ENCODE results near the gene CACNG7.

The CACNG7 gene

DNA sequence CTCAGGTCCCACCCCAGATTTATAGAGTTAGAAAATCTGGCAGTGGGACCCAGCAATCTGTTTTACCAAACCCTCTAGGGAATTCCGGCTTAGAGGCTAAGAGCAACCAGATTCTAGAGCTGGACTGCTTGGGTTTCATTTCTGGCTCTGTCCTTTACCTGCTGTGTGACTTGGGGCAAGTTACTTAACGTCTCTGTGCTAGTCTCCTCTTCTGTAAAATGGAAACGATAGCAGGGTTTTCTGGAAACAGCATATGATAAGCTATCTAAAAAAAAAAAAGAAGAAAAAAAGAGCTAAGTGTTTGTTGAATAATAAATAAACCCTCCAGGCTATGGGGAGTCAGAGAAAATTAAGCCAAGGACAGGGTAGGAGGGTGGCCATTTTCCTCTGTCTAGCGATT is 11.6 kb upstream of the CACNG7 start:
- Histone ChIP-seq H2AFZ (ENCODE audit: low read depth, low read length) (no peak overlapping the region), H2BK15ac (ENCODE audit: low read depth, poor library complexity, severe bottlenecking) (no peak overlapping the region), H2AK5ac (ENCODE audit: low read length, severe bottlenecking) (no peak overlapping the region), H4K8ac (ENCODE audit: low read length) (no peak overlapping the region), H3K4me3 (ENCODE audit: insufficient read depth in 1 of 2, low read depth in 1 of 2, low read length in 2 of 2) (no peak overlapping the region), H3K18ac (ENCODE audit: low read depth in 1 of 2, low read length in 2 of 2) (no peak overlapping the region), H3K27me3 (ENCODE audit: control insufficient read depth in 1 of 2, insufficient read depth in 1 of 2, low read length in 2 of 2) (peaks cover 22 to 45% of the 10 kb centered on the region in 2 experiments), H3K36me3 (ENCODE audit: control insufficient read depth in 1 of 2, insufficient read depth in 2 of 2, low read depth in 1 of 2, low read length in 2 of 2) (no peaks in the 10 kb centered on the region), H3K14ac (ENCODE audit: low read length in 2 of 2) (no peak overlapping the region), H2BK5ac (ENCODE audit: low read depth, low read length, poor library complexity, severe bottlenecking) (no peak overlapping the region), H3K4me2 (ENCODE audit: low read length, poor library complexity, severe bottlenecking) (no peak overlapping the region), H3K4ac (ENCODE audit: low read depth in 1 of 2, low read length in 2 of 2) (no peak overlapping the region), H3K9ac (ENCODE audit: low read length) (no peak overlapping the region), H3K9me3 (ENCODE audit: control insufficient read depth, low read length) (no peaks in the 10 kb centered on the region), H2BK120ac (ENCODE audit: low read depth, low read length) (no peak overlapping the region), H3K27ac (ENCODE audit: low read length, poor library complexity, severe bottlenecking) (no peak overlapping the region), H3K4me1 (ENCODE audit: control insufficient read depth, insufficient read depth, low read depth, low read length) (peaks cover 5% of the 10 kb centered on the region), H4K91ac (ENCODE audit: low read length) (no peak overlapping the region), H3K23ac (ENCODE audit: low read length in 2 of 2) (no peak overlapping the region), H3K79me1 (replicated peaks; ENCODE audit: low read length, poor library complexity, severe bottlenecking) (no peaks in the 10 kb centered on the region), H2BK12ac (ENCODE audit: low read length in 2 of 2) (no peak overlapping the region)
- no peak for DNase-seq
- 44% methylated on average over 3 of the region's 4 CpGs for WGBS

DNA sequence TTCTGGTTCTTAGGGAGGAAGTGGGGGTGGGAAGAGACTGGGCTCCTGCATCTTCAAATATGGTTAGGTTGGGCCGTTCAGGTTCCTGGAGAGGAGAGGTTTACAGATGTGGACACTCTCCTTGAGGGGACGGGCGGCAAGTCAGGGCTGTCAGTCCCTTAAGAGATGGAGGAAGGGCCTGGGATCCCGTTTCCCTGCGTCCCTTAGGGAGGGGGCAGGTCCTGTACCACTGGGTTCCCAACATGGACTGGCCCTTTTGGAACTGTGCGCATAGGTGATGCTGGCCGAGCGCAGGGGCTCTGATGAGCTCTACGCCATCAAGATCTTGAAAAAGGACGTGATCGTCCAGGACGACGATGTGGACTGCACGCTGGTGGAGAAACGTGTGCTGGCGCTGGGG is 10.9 kb upstream of the CACNG7 start:
- WGBS = 10% methylated on average over 16 of the region's 16 CpGs

DNA sequence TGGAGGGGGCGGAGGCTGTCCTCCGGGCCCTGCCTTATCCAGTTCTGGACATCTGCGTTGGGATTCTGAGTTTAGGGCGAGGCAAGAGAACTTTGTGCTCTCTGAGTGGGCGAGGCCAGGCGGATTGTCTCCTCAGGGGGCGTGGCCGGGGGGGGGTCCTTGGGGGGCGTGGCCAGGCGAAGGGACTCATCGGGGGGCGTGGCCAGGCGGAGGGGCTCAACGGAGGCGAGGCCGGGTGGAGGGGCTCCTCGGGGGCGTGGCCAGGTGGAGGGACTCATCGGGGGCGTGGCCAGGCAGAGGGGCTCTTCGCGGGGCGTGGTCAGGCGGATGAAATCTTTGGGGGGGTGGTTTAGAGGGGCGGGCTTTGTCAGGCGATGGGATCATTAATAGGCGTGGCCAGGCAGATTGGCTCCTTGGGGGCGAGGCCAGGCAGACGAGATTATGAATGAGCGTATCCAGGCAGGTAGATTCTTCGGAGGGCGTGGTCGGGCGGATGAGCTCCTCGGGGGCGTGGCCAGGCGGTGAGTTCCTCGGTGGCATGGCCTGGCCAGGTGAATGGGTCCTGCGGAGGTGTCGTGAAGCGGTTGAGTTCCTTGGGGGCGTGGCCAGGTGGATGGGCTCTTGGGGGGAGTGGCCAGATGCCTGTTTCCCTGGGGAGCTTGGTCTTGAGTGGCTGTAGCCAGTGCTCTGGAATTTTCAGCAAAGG is 10.3 kb upstream of the CACNG7 start:
- no peak overlapping the region for H2AK5ac ChIP-seq (ENCODE audit: low read length, severe bottlenecking)
- H2BK15ac ChIP-seq (ENCODE audit: low read depth, poor library complexity, severe bottlenecking) = no peak overlapping the region
- no peak overlapping the region for H3K18ac ChIP-seq (ENCODE audit: low read depth in 1 of 2, low read length in 2 of 2)
- H2BK12ac ChIP-seq (ENCODE audit: low read length in 2 of 2) = no peak overlapping the region
- no peak overlapping the region for H2BK120ac ChIP-seq (ENCODE audit: low read depth, low read length)
- DNase-seq = no peak
- peaks cover 22 to 35% of the 10 kb centered on the region in 2 experiments for H3K27me3 ChIP-seq (ENCODE audit: control insufficient read depth in 1 of 2, insufficient read depth in 1 of 2, low read length in 2 of 2)
- H3K14ac ChIP-seq (ENCODE audit: low read length in 2 of 2) = no peak overlapping the region
- no peaks in the 10 kb centered on the region for H3K36me3 ChIP-seq (ENCODE audit: control insufficient read depth in 1 of 2, insufficient read depth in 2 of 2, low read depth in 1 of 2, low read length in 2 of 2)
- no peak overlapping the region for H4K8ac ChIP-seq (ENCODE audit: low read length)
- no peak overlapping the region for H2BK5ac ChIP-seq (ENCODE audit: low read depth, low read length, poor library complexity, severe bottlenecking)
- H3K4me3 ChIP-seq (ENCODE audit: insufficient read depth in 1 of 2, low read depth in 1 of 2, low read length in 2 of 2) = peak overlapping the region in 1 of 2 experiments; percentile 33
- H2AFZ ChIP-seq (ENCODE audit: low read depth, low read length) = no peak overlapping the region
- H4K91ac ChIP-seq (ENCODE audit: low read length) = no peak overlapping the region
- no peak overlapping the region for H3K4me2 ChIP-seq (ENCODE audit: low read length, poor library complexity, severe bottlenecking)
- no peaks in the 10 kb centered on the region for H3K79me1 ChIP-seq (replicated peaks; ENCODE audit: low read length, poor library complexity, severe bottlenecking)
- no peak overlapping the region for H3K4ac ChIP-seq (ENCODE audit: low read depth in 1 of 2, low read length in 2 of 2)
- no peak overlapping the region for H3K9ac ChIP-seq (ENCODE audit: low read length)
- H3K23ac ChIP-seq (ENCODE audit: low read length in 2 of 2) = no peak overlapping the region
- H3K27ac ChIP-seq (ENCODE audit: low read length, poor library complexity, severe bottlenecking) = no peak overlapping the region
- peaks cover 5% of the 10 kb centered on the region for H3K4me1 ChIP-seq (ENCODE audit: control insufficient read depth, insufficient read depth, low read depth, low read length)
- WGBS = 7% methylated on average over 38 of the region's 42 CpGs
- no peaks in the 10 kb centered on the region for H3K9me3 ChIP-seq (ENCODE audit: control insufficient read depth, low read length)

More for the DNA sequence above, 10.9 kb upstream of the CACNG7 start:
- Histone ChIP-seq H3K23ac (ENCODE audit: low read length in 2 of 2) (peak overlapping the region in 1 of 2 experiments; percentile 83), H4K91ac (ENCODE audit: low read length) (no peak overlapping the region), H3K14ac (ENCODE audit: low read length in 2 of 2) (peak overlapping the region in 1 of 2 experiments; percentile 55), H3K9me3 (ENCODE audit: control insufficient read depth, low read length) (no peaks in the 10 kb centered on the region), H3K9ac (ENCODE audit: low read length) (no peak overlapping the region), H2BK12ac (ENCODE audit: low read length in 2 of 2) (no peak overlapping the region), H2AK5ac (ENCODE audit: low read length, severe bottlenecking) (no peak overlapping the region), H2BK15ac (ENCODE audit: low read depth, poor library complexity, severe bottlenecking) (no peak overlapping the region), H2BK120ac (ENCODE audit: low read depth, low read length) (no peak overlapping the region), H3K18ac (ENCODE audit: low read depth in 1 of 2, low read length in 2 of 2) (no peak overlapping the region), H3K79me1 (replicated peaks; ENCODE audit: low read length, poor library complexity, severe bottlenecking) (no peaks in the 10 kb centered on the region), H3K4me2 (ENCODE audit: low read length, poor library complexity, severe bottlenecking) (no peak overlapping the region), H3K4ac (ENCODE audit: low read depth in 1 of 2, low read length in 2 of 2) (no peak overlapping the region), H4K8ac (ENCODE audit: low read length) (no peak overlapping the region), H3K36me3 (ENCODE audit: control insufficient read depth in 1 of 2, insufficient read depth in 2 of 2, low read depth in 1 of 2, low read length in 2 of 2) (no peaks in the 10 kb centered on the region), H3K4me1 (ENCODE audit: control insufficient read depth, insufficient read depth, low read depth, low read length) (peaks cover 5% of the 10 kb centered on the region), H2AFZ (ENCODE audit: low read depth, low read length) (no peak overlapping the region), H3K4me3 (ENCODE audit: insufficient read depth in 1 of 2, low read depth in 1 of 2, low read length in 2 of 2) (no peak overlapping the region), H3K27me3 (ENCODE audit: control insufficient read depth in 1 of 2, insufficient read depth in 1 of 2, low read length in 2 of 2) (peaks cover 22 to 38% of the 10 kb centered on the region in 2 experiments), H2BK5ac (ENCODE audit: low read depth, low read length, poor library complexity, severe bottlenecking) (no peak overlapping the region), H3K27ac (ENCODE audit: low read length, poor library complexity, severe bottlenecking) (no peak overlapping the region)
- no peak for DNase-seq

DNA sequence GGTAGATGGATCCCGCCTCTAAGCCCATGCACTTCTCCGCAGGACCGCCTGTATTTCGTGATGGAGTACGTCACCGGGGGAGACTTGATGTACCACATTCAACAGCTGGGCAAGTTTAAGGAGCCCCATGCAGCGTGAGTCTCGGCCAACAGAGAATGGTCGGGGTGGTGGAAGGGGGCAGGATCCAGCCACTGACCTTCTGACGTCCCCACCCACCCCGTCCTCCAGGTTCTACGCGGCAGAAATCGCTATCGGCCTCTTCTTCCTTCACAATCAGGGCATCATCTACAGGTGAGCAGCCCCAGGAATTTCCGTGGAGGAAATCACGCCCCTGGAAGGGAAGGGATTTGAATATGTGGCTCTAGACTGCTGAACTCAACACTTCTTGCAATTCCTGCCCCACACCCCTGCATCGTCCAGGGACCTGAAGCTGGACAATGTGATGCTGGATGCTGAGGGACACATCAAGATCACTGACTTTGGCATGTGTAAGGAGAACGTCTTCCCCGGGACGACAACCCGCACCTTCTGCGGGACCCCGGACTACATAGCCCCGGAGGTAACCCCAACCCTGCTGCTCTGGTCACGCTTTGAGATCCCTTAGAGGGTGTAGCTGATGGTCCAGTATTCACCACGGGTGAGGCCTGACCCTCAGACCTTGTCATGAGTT is 8.8 kb upstream of the CACNG7 start:
- H4K91ac ChIP-seq (ENCODE audit: low read length) = no peak overlapping the region
- peaks cover 34 to 45% of the 10 kb centered on the region in 2 experiments for H3K27me3 ChIP-seq (ENCODE audit: control insufficient read depth in 1 of 2, insufficient read depth in 1 of 2, low read length in 2 of 2)
- H2AK5ac ChIP-seq (ENCODE audit: low read length, severe bottlenecking) = no peak overlapping the region
- no peak overlapping the region for H3K4me2 ChIP-seq (ENCODE audit: low read length, poor library complexity, severe bottlenecking)
- no peak overlapping the region for H2BK120ac ChIP-seq (ENCODE audit: low read depth, low read length)
- no peak overlapping the region for H3K4me3 ChIP-seq (ENCODE audit: insufficient read depth in 1 of 2, low read depth in 1 of 2, low read length in 2 of 2)
- no peak overlapping the region for H3K4ac ChIP-seq (ENCODE audit: low read depth in 1 of 2, low read length in 2 of 2)
- no peak overlapping the region for H2AFZ ChIP-seq (ENCODE audit: low read depth, low read length)
- no peak overlapping the region for H3K18ac ChIP-seq (ENCODE audit: low read depth in 1 of 2, low read length in 2 of 2)
- no peak overlapping the region for H2BK12ac ChIP-seq (ENCODE audit: low read length in 2 of 2)
- H3K9ac ChIP-seq (ENCODE audit: low read length) = no peak overlapping the region
- 91% methylated on average over 23 of the region's 27 CpGs for WGBS
- no peak overlapping the region for H2BK5ac ChIP-seq (ENCODE audit: low read depth, low read length, poor library complexity, severe bottlenecking)
- H3K23ac ChIP-seq (ENCODE audit: low read length in 2 of 2) = no peak overlapping the region
- no peak overlapping the region for H4K8ac ChIP-seq (ENCODE audit: low read length)
- no peak overlapping the region for H3K27ac ChIP-seq (ENCODE audit: low read length, poor library complexity, severe bottlenecking)
- DNase-seq = no peak
- no peaks in the 10 kb centered on the region for H3K79me1 ChIP-seq (replicated peaks; ENCODE audit: low read length, poor library complexity, severe bottlenecking)
- H3K9me3 ChIP-seq (ENCODE audit: control insufficient read depth, low read length) = no peaks in the 10 kb centered on the region
- H3K4me1 ChIP-seq (ENCODE audit: control insufficient read depth, insufficient read depth, low read depth, low read length) = peaks cover 5% of the 10 kb centered on the region
- no peaks in the 10 kb centered on the region for H3K36me3 ChIP-seq (ENCODE audit: control insufficient read depth in 1 of 2, insufficient read depth in 2 of 2, low read depth in 1 of 2, low read length in 2 of 2)
- H3K14ac ChIP-seq (ENCODE audit: low read length in 2 of 2) = no peak overlapping the region
- no peak overlapping the region for H2BK15ac ChIP-seq (ENCODE audit: low read depth, poor library complexity, severe bottlenecking)
